Retinal pigment epithelial cell (primary cell): ENCODE measurements around the gene NT5DC3.

Source experiments
- DNase-seq: peaks from one replicate; pipeline ENCODE4 v3.0.0-alpha.2; 2010; ENCODE audit warnings: low read depth
- H3K4me3 ChIP-seq: 2 replicates; pipeline ENCODE4 v1.5.1; 2011; ENCODE audit warnings: mild to moderate bottlenecking, low read length, control low read depth, moderate library complexity
- CTCF ChIP-seq: conservative IDR thresholded peaks from 2 replicates; pipeline ENCODE4 v1.5.1; 2011; ENCODE audit warnings: low read depth, low read length, control low read depth, inconsistent platforms

The NT5DC3 gene

GRCh38 chr12:103808239-103808880 lies 32.7 kb downstream of the NT5DC3 start:
- DNase-seq, result no peak
- TF ChIP-seq CTCF, result no peak
- no peak overlapping the region for H3K4me3 ChIP-seq

DNA sequence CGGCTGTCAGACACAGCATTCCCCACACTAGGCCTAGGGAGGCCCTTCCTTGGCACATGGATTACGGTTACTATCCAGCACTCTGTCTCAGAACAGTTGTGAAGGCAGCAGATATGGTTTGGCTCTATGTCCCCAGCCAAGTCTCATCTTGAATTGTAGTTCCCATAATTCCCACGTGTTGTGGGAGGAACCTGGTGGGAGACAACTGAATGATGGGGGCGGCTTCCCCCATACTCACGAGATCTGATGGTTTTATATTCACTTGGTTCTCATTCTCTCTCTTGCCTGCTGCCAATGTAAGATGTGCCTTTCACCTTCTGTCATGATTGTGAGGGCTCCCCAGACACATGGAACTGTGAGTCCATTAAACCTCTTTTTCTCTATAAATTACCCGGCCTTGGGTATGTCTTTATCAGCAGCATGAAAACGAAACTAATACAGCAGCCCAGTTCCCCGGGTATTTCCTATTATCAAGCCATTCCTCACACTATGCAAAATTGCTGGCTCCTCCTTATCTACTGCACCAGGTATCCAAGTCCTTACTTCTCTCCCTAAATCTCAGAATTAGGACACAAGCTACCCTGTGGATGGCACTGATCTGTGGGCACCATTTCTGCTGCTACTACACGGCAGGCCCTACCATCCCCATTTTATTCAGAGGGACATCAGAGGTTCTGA lies 33.3 kb downstream of the NT5DC3 start:
- TF ChIP-seq CTCF, result no peak
- H3K4me3 ChIP-seq, result no peak overlapping the region
- DNase-seq, result no peak

- no peak for DNase-seq
- no peak overlapping the region for H3K4me3 ChIP-seq
- no peak for TF ChIP-seq CTCF
These were observed 34.2 kb downstream of the NT5DC3 start for GRCh38 chr12:103806803-103807202.

DNA sequence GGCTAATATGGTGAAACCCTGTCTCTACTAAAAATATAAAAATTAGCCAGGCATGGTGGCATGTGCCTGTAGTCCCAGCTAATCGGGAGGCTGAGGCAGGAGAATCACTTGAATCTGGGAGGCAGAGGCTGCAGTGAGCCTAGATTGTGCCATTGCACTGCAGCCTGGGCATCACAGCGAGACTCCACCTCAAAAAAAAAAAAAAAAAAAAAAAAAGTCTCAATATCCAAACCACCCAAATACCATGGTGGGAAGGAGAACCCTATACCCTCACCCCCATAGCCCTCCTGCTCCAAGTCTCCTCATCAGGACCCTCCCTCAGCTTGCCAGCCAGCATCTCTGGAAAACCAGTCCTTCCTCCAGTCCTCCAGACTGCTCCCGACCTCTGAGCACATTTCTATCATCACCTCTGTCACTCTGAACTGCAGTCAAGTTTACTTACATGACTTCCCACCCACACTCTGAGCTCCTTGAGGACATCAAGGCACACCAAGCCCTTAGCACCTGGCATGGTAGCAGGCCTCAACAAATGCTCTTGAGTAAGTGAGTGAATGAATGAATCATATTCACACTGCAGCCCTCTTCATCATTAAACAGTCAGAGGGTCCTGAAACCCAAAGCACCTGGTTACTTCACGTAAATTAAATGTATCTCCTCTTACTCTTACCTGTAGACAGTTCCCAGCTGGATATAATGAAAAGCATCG lies 35.2 kb downstream of the NT5DC3 start:
- DNase-seq, result no peak
- H3K4me3 ChIP-seq, result no peak overlapping the region
- no peak for TF ChIP-seq CTCF

DNA sequence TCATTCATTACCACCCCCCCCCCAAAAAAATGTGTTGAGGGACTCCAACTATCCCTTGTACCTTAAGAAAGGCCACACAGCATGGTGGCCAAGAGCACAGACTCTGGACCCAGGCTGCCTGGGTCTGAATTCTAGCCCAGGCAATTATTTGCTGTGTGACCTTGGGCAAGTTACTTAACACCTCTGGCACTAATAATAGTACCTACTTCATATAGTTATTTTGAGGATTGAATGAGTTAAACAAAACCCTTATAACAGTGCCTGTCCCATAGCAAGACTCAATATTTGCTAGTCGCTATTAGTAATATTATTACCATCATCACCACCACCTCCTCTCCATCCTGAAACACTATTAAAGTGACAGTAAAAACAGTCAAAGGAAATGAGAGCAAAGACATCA lies 37.2 kb downstream of the NT5DC3 start:
- no peak overlapping the region for H3K4me3 ChIP-seq
- no peak for DNase-seq
- TF ChIP-seq CTCF, result no peak

DNA sequence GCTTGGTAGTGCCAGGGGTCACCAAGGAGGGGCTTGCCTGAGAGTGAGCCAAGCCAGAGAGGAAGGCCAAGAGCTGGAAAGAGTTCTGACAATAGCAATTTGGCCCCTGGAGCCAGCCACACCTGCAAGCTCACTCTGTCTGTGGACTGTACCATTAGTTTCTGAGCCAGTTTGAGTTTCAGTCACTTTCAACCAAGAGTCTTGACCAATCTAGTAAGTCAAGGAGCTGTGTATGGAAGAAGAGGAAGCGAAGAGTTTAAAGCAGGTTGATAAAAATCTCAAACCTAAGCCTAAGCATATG lies 38.5 kb downstream of the NT5DC3 start:
- DNase-seq, result no peak
- H3K4me3 ChIP-seq, result no peak overlapping the region
- TF ChIP-seq CTCF, result no peak
